GM12878 (cell line): ENCODE data around the gene SPOCK1. TPM values are rescaled to one million over a fixed set of nuclear protein-coding genes. Genes with fewer than 3 reads are reported as not detected.

Experiments used
- ATAC-seq: fragments of 200-7000 bp; cut with Tn5 transposase; 3 replicates; pipeline ENCODE4 v1.9.1; 2020; ENCODE audit warnings: mild to moderate bottlenecking, moderate library complexity
- BruUV-seq: library from RNA; stranded (reverse); fragments of 400-500 nt; replicated peaks from 2 replicates; lab custom pipeline; 2021; lab: Mats Ljungman, UMichigan
- CTCF ChIA-PET: fragments of 300-600 bp; sonication (Branson Sonifier 250); formaldehyde crosslinking; extraction: SDS; loops from one replicate; lab custom pipeline; 2021; ENCODE audit warnings: inconsistent platforms; lab: Yijun Ruan, JAX
- POLR2A ChIA-PET: fragments of 350-600 bp; formaldehyde crosslinking; extraction: SDS; loops from one replicate; lab custom pipeline; 2021; ENCODE audit warnings: inconsistent platforms; lab: Charles Lee
- RAD21 ChIA-PET: fragments of 300-600 bp; sonication (Branson Sonifier 250); formaldehyde crosslinking; loops from one replicate; lab custom pipeline; 2023; ENCODE audit warnings: antibody characterized with exemption; ENCODE audit not compliant: unreplicated experiment; lab: Charles Lee
- SMC1A ChIA-PET: fragments of 300-600 bp; sonication (Branson Sonifier 250); formaldehyde crosslinking; loops from one replicate; lab custom pipeline; 2023; ENCODE audit not compliant: unreplicated experiment, uncharacterized antibody; lab: Charles Lee
- DNase-seq: peaks from one replicate; pipeline ENCODE4 v3.0.0-alpha.2; 2011; ENCODE audit warnings: low read depth, low spot score
- FAIRE-seq: peaks from 3 replicates; lab custom pipeline; 2011; peaks lifted over from hg19 to GRCh38; lab: Jason Lieb, UNC
- H2AFZ ChIP-seq: 2 replicates; pipeline ENCODE4 v1.6.0; 2011; ENCODE audit warnings: low read depth, low read length, control low read depth; ENCODE audit not compliant: control insufficient read depth
- H3K27ac ChIP-seq: 2 replicates; pipeline ENCODE4 v1.5.1; 2011; ENCODE audit warnings: control low read depth; ENCODE audit not compliant: control insufficient read depth, insufficient read depth
- H3K27me3 ChIP-seq, 2 experiments: replicated peaks in 1 of 2; 2 replicates each; pipeline versions ENCODE4 v1.6.0 to v1.6.1; 2011; ENCODE audit warnings: low read length in 1 of 2; ENCODE audit not compliant: control insufficient read depth in 2 of 2, insufficient read depth in 2 of 2
- H3K36me3 ChIP-seq, 2 experiments: 2 replicates each; pipeline ENCODE4 v1.5.1; 2011; ENCODE audit warnings: low read length in 1 of 2; ENCODE audit not compliant: control insufficient read depth in 2 of 2, insufficient read depth in 2 of 2
- H3K4me1 ChIP-seq: 2 replicates; pipeline ENCODE4 v1.6.1; 2011; ENCODE audit warnings: mild to moderate bottlenecking, low read length, moderate library complexity, mixed read lengths; ENCODE audit not compliant: control insufficient read depth, insufficient read depth
- H3K4me2 ChIP-seq: 2 replicates; pipeline ENCODE4 v1.6.0; 2011; ENCODE audit warnings: control low read depth; ENCODE audit not compliant: control insufficient read depth, insufficient read depth
- H3K4me3 ChIP-seq: fragments of 200-600 bp; sonication (generic); 2 replicates; pipeline ENCODE4 v1.5.1; 2016
- H3K79me2 ChIP-seq: 2 replicates; pipeline ENCODE4 v1.6.0; 2011; ENCODE audit warnings: low read length; ENCODE audit not compliant: control insufficient read depth, insufficient read depth
- H3K9ac ChIP-seq: 2 replicates; pipeline ENCODE4 v1.8.0; 2011; ENCODE audit warnings: low read length, control low read depth, mixed read lengths; ENCODE audit not compliant: control insufficient read depth, insufficient read depth
- H3K9me3 ChIP-seq: replicated peaks from 3 replicates; pipeline ENCODE4 v1.5.1; 2011; ENCODE audit warnings: mild to moderate bottlenecking, low read length; ENCODE audit not compliant: control insufficient read depth, insufficient read depth
- H4K20me1 ChIP-seq: 2 replicates; pipeline ENCODE4 v1.6.0; 2011; ENCODE audit not compliant: control insufficient read depth, insufficient read depth
- ASH2L ChIP-seq: fragments of 300-600, 200-600 bp; sonication (generic); IDR thresholded peaks from 2 replicates; pipeline ENCODE4 v1.6.1; 2017; ENCODE audit warnings: low read depth, mild to moderate bottlenecking, borderline replicate concordance
- BACH1 ChIP-seq: fragments of 450-650 bp; IDR thresholded peaks from 2 replicates; pipeline ENCODE4 v1.6.1; 2017; ENCODE audit warnings: mild to moderate bottlenecking, borderline replicate concordance
- BCL11A ChIP-seq: IDR thresholded peaks from 2 replicates; pipeline ENCODE4 v1.6.1; 2011; ENCODE audit warnings: low read depth, low read length
- CHD4 ChIP-seq: fragments of 200-600 bp; sonication (generic); IDR thresholded peaks from 2 replicates; pipeline ENCODE4 v1.6.1; 2016; ENCODE audit warnings: mild to moderate bottlenecking
- CUX1 ChIP-seq: IDR thresholded peaks from 2 replicates; pipeline ENCODE4 v1.6.1; 2012; ENCODE audit warnings: improper control_type of control experiment, low read depth, low read length; ENCODE audit not compliant: insufficient replicate concordance
- EZH2 ChIP-seq: IDR thresholded peaks from 2 replicates; pipeline ENCODE4 v1.6.1; 2012; ENCODE audit warnings: low read depth, mild to moderate bottlenecking, control low read depth, inconsistent platforms, low read length, borderline replicate concordance; ENCODE audit not compliant: control insufficient read depth
- FOXK2 ChIP-seq: fragments of 450-650 bp; IDR thresholded peaks from 2 replicates; pipeline ENCODE4 v1.6.1; 2017; ENCODE audit warnings: mild to moderate bottlenecking, moderate library complexity
- IRF4 ChIP-seq: IDR thresholded peaks from 2 replicates; pipeline ENCODE4 v1.6.1; 2011; ENCODE audit warnings: low read depth, low read length
- NR2C1 ChIP-seq: fragments of 450-650 bp; IDR thresholded peaks from 2 replicates; pipeline ENCODE4 v1.6.1; 2017; ENCODE audit warnings: antibody characterized with exemption, mild to moderate bottlenecking, moderate library complexity
- POLR2A ChIP-seq: IDR thresholded peaks from 2 replicates; pipeline ENCODE4 v1.6.1; 2011; ENCODE audit warnings: low read depth, mild to moderate bottlenecking, low read length
- POLR2AphosphoS2 ChIP-seq: IDR thresholded peaks from 2 replicates; pipeline ENCODE4 v1.6.1; 2011; ENCODE audit warnings: low read depth, mild to moderate bottlenecking, low read length, improper control_type of control experiment, moderate library complexity
- SPI1 ChIP-seq: IDR thresholded peaks from 2 replicates; pipeline ENCODE4 v1.6.1; 2011; ENCODE audit warnings: low read depth, mild to moderate bottlenecking, low read length, moderate library complexity, borderline replicate concordance; ENCODE audit not compliant: insufficient read depth
- USF1 ChIP-seq: IDR thresholded peaks from 2 replicates; pipeline ENCODE4 v1.6.1; 2011; ENCODE audit warnings: borderline replicate concordance, low read depth, mild to moderate bottlenecking, moderate library complexity, mixed read lengths, low read length; ENCODE audit not compliant: insufficient read depth; ENCODE audit errors: extremely low read length
- ZNF207 ChIP-seq: fragments of 450-650 bp; IDR thresholded peaks from 2 replicates; pipeline ENCODE4 v1.6.1; 2014; ENCODE audit warnings: antibody characterized with exemption, mild to moderate bottlenecking, borderline replicate concordance
- WGBS: methylation state at CpG from one replicate; pipeline ENCODE4 v1.1.6; 2016; ENCODE audit warnings: low lambda C conversion rate; ENCODE audit not compliant: insufficient replicate concordance, insufficient coverage; ENCODE audit errors: missing lambda C conversion rate; 5-methylcytosine and 5-hydroxymethylcytosine counted together
- in situ Hi-C: fragments of 300-500 bp; cut with MboI; formaldehyde crosslinking; loops from 9 replicates; pipeline ENCODE4 v1.14.3; 2018; ENCODE audit warnings: mixed read lengths
- intact Hi-C: fragments of 100-400 bp; cut with micrococcal nuclease; formaldehyde crosslinking; loops from one replicate; pipeline ENCODE4 v1.14.2; 2022; ENCODE audit not compliant: unreplicated experiment
- polyA plus RNA-seq, 11 experiments: library from polyadenylated mRNA; depleted of rRNA in 4 of 11; unstranded in 6 of 11; stranded (reverse) in 5 of 11; fragments of >200 nt; fragmentation: Nextera tagmentation in 4 of 11; fragmentation: Illumina TruSeq in 1 of 11; extraction: Ambion mirVana in 4 of 11; extraction: Trizol in 1 of 11; gene quantifications; 1 replicate in 1 of 11; 2 replicates in 10 of 11; pipeline versions ENCODE4 v1.2.1 to v1.2.3, GENCODE V29; 2011 to 2016; ENCODE audit warnings: inconsistent platforms in 2 of 11, missing spikeins in 2 of 11, low read depth in 1 of 11
- total RNA-seq, 4 experiments: library from RNA; depleted of rRNA in 3 of 4; stranded (reverse); fragments of >200 nt in 3 of 4; fragmentation: Illumina TruSeq in 1 of 4; extraction: Trizol in 1 of 4; gene quantifications; 2 replicates each; pipeline versions ENCODE4 v1.2.1 to v1.2.3, GENCODE V29; 2013 to 2021
- TF ChIP-seq, protein P1 (sequence below): IDR thresholded peaks from 2 replicates; pipeline ENCODE4 v1.6.1; 2012; ENCODE audit warnings: low read depth, low read length, improper control_type of control experiment
- TF ChIP-seq, protein P2 (sequence below): IDR thresholded peaks from 2 replicates; pipeline ENCODE4 v1.6.1; 2011; ENCODE audit warnings: low read depth, mild to moderate bottlenecking, low read length, moderate library complexity, borderline replicate concordance; ENCODE audit errors: extremely low read depth

Gene SPOCK1
- total and polyA plus RNA-seq, 10 of the 15 experiments (the other 5 are each of a cell fraction or from before 2014, with no cell fraction given): 0.06 to 0.68 (median 0.25) TPM; not detected in 3

GRCh38 chr5:137442660-137443059 lies 56.5 kb downstream of the SPOCK1 start:
- Histone ChIP-seq H4K20me1 (no peaks in the 10 kb centered on the region), H3K4me2 (no peak overlapping the region), H3K79me2 (no peaks in the 10 kb centered on the region), H3K36me3 (no peaks in the 10 kb centered on the region)
- RAD21 ChIA-PET: no interaction called here
- SMC1A ChIA-PET: no interaction called here
- BruUV-seq: no TSS peak
- no peak for ATAC-seq
- TF ChIP-seq EZH2 (no peak), BACH1 (no peak), POLR2AphosphoS2 (no peak), IRF4 (no peak), CUX1 (no peak), SPI1 (no peak), ASH2L (no peak), FOXK2 (no peak), USF1 (no peak), NR2C1 (no peak), BCL11A (no peak), CHD4 (no peak), ZNF207 (no peak), POLR2A (no peak)
- TF ChIP-seq, protein P1, sequence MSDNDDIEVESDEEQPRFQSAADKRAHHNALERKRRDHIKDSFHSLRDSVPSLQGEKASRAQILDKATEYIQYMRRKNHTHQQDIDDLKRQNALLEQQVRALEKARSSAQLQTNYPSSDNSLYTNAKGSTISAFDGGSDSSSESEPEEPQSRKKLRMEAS: no peak
- TF ChIP-seq, protein P2, sequence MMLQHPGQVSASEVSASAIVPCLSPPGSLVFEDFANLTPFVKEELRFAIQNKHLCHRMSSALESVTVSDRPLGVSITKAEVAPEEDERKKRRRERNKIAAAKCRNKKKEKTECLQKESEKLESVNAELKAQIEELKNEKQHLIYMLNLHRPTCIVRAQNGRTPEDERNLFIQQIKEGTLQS: no peak
- TF ChIP-seq, all 136 proteins: peak for 0
- H3K27ac ChIP-seq: no peak overlapping the region
- no peak overlapping the region for H3K9ac ChIP-seq
- H2AFZ ChIP-seq: no peak overlapping the region
- WGBS: 0% methylated on average over 1 of the region's 1 CpG
- no peaks in the 10 kb centered on the region for H3K9me3 ChIP-seq
- ChIA-PET POLR2A (no interaction called here), CTCF (interaction anchor here (1.1 kb wide), 1 partner anchor 8 kb away, joined by 3 read pairs; no protein-coding TSS in a partner anchor)
- no peaks in the 10 kb centered on the region for H3K27me3 ChIP-seq
- intact Hi-C loops (no loop called here), in situ Hi-C loops (no loop called here)
- DNase-seq (no peak), FAIRE-seq (no peak)
- H3K4me1 ChIP-seq: no peaks in the 10 kb centered on the region
- no peak overlapping the region for H3K4me3 ChIP-seq
